Ascending aorta (tissue), 2 donors: Measurements from ENCODE around the gene IL1B. TPM values are rescaled to one million over a fixed set of nuclear protein-coding genes. Genes with fewer than 3 reads are reported as not detected.

Experiments used
- DNase-seq, 2 donors: peaks; one replicate each; pipeline ENCODE4 v3.0.0-alpha.2; 2019; ENCODE audit warnings: low spot score in 2 of 2
- H3K27ac ChIP-seq, 2 donors: fragments of 200-600 bp; sonication (generic); one replicate each; pipeline ENCODE4 v1.5.1; 2016 to 2017; ENCODE audit warnings: mild to moderate bottlenecking in 1 of 2
- H3K27me3 ChIP-seq: fragments of 200-600 bp; sonication (generic); one replicate; pipeline ENCODE4 v1.5.1; 2017
- H3K36me3 ChIP-seq, 2 donors: fragments of 200-600 bp; sonication (generic); one replicate each; pipeline ENCODE4 v1.5.1; 2016
- H3K4me1 ChIP-seq, 2 donors: fragments of 200-600 bp; sonication (generic); one replicate each; pipeline ENCODE4 v1.5.1; 2016 to 2017; ENCODE audit warnings: mild to moderate bottlenecking in 1 of 2
- H3K4me3 ChIP-seq, 2 donors: fragments of 200-600 bp; sonication (generic); one replicate each; pipeline ENCODE4 v1.5.1; 2016 to 2017; ENCODE audit warnings: mild to moderate bottlenecking in 1 of 2
- H3K9me3 ChIP-seq, 2 donors: fragments of 200-600 bp; sonication (generic); one replicate each; pipeline ENCODE4 v1.5.1; 2016
- CTCF ChIP-seq, 3 experiments: fragments of 200-600 bp in 2 of 3; fragments of 450-650 bp in 1 of 3; sonication (generic) in 2 of 3; IDR thresholded peaks; one replicate each; pipeline ENCODE4 v1.5.1; 2016 to 2019; ENCODE audit warnings: antibody characterized with exemption in 3 of 3, mild to moderate bottlenecking in 1 of 3, moderate library complexity in 1 of 3
- intact Hi-C: fragments of 100-400 bp; cut with DNase I; formaldehyde crosslinking; loops from one replicate; pipeline ENCODE4 v1.15.1; 2023
- total RNA-seq: library from RNA; depleted of rRNA; stranded (reverse); fragments of >200 nt; gene quantifications from one replicate; pipeline ENCODE4 v1.1.0, GENCODE V29; 2016

Gene IL1B
- total RNA-seq, 1 donor from 2014 or later, result not detected

GRCh38 chr2:112795774-112796173 is 40.8 kb downstream of the IL1B start:
- Histone ChIP-seq H3K36me3 (no peaks in the 10 kb centered on the region), H3K27ac (no peak overlapping the region), H3K4me3 (no peak overlapping the region), H3K4me1 (no peaks in the 10 kb centered on the region), H3K9me3 (no peaks in the 10 kb centered on the region), H3K27me3 (no peaks in the 10 kb centered on the region)
- TF ChIP-seq CTCF (IDR thresholded peaks at IDR 0.05), result no peak
- DNase-seq, result no peak
- intact Hi-C loops, result no loop called here

GRCh38 chr2:112794841-112795240 is 41.7 kb downstream of the IL1B start:
- H3K4me3 ChIP-seq, result no peak overlapping the region
- no peaks in the 10 kb centered on the region for H3K27me3 ChIP-seq
- no peak for DNase-seq
- no peaks in the 10 kb centered on the region for H3K9me3 ChIP-seq
- H3K27ac ChIP-seq, result no peak overlapping the region
- intact Hi-C loops, result no loop called here
- H3K4me1 ChIP-seq, result no peaks in the 10 kb centered on the region
- no peak for TF ChIP-seq CTCF (IDR thresholded peaks at IDR 0.05)
- H3K36me3 ChIP-seq, result no peaks in the 10 kb centered on the region

GRCh38 chr2:112794131-112794733 is 42.3 kb downstream of the IL1B start:
- Histone ChIP-seq H3K27ac (no peak overlapping the region), H3K9me3 (no peaks in the 10 kb centered on the region), H3K36me3 (no peaks in the 10 kb centered on the region), H3K4me1 (no peaks in the 10 kb centered on the region), H3K4me3 (no peak overlapping the region), H3K27me3 (no peaks in the 10 kb centered on the region)
- intact Hi-C loops, result no loop called here
- no peak for TF ChIP-seq CTCF (IDR thresholded peaks at IDR 0.05)
- peak; percentile 41 to 75 for DNase-seq

GRCh38 chr2:112793449-112793978 is 43.1 kb downstream of the IL1B start:
- TF ChIP-seq CTCF (IDR thresholded peaks at IDR 0.05), result no peak
- intact Hi-C loops, result no loop called here
- Histone ChIP-seq H3K27me3 (no peaks in the 10 kb centered on the region), H3K36me3 (no peaks in the 10 kb centered on the region), H3K4me1 (no peaks in the 10 kb centered on the region), H3K9me3 (no peaks in the 10 kb centered on the region), H3K4me3 (no peak overlapping the region), H3K27ac (no peak overlapping the region)
- no peak for DNase-seq

GRCh38 chr2:112792419-112792818 is 44.2 kb downstream of the IL1B start:
- Histone ChIP-seq H3K27me3 (no peaks in the 10 kb centered on the region), H3K36me3 (no peaks in the 10 kb centered on the region), H3K4me1 (no peaks in the 10 kb centered on the region), H3K9me3 (no peaks in the 10 kb centered on the region), H3K27ac (no peak overlapping the region), H3K4me3 (no peak overlapping the region)
- no peak for TF ChIP-seq CTCF (IDR thresholded peaks at IDR 0.05)
- intact Hi-C loops, result no loop called here
- no peak for DNase-seq
